K562 (cell line): ENCODE measurements around the gene IDUA. TPM values are rescaled to one million over a fixed set of nuclear protein-coding genes. Genes with fewer than 3 reads are reported as not detected.
A peak's percentile ranks its signal among the peaks of the same experiment; 100 is the strongest.

Source experiments
- GTF2B ChIP-seq: IDR thresholded peaks from 2 replicates; pipeline ENCODE4 v1.6.1; 2011; ENCODE audit not compliant: insufficient read length; ENCODE audit errors: extremely low read depth
- KDM2B ChIP-seq: fragments of 250-450 bp; sonication (Bioruptor Pico); IDR thresholded peaks from 2 replicates; pipeline ENCODE4 v1.8.0; 2021; ENCODE audit warnings: mild to moderate bottlenecking, moderate library complexity
- PML ChIP-seq: IDR thresholded peaks from 2 replicates; pipeline ENCODE4 v1.6.1; 2012; ENCODE audit warnings: low read length, inconsistent platforms
- POLR2H ChIP-seq: IDR thresholded peaks from 2 replicates; pipeline ENCODE4 v1.6.1; 2016; ENCODE audit warnings: missing genetic modification characterization, low read depth, mild to moderate bottlenecking, control low read depth, missing compliant biosample characterization, moderate library complexity
- RAD21 ChIP-seq, 2 experiments: fragments of 250-450 bp in 1 of 2; fragments of 450-650 bp in 1 of 2; sonication (Bioruptor Pico) in 1 of 2; formaldehyde crosslinking in 1 of 2; IDR thresholded peaks in 1 of 2; conservative IDR thresholded peaks in 1 of 2; 2 replicates each; pipeline versions ENCODE4 v1.4.0 to v1.8.0; 2020 to 2022; ENCODE audit warnings: mild to moderate bottlenecking in 2 of 2, moderate library complexity in 1 of 2
- RB1 ChIP-seq: fragments of 450-650 bp; IDR thresholded peaks from 2 replicates; pipeline ENCODE4 v1.6.1; 2017; ENCODE audit warnings: low read depth, mild to moderate bottlenecking
- RBFOX2 ChIP-seq: fragments of 200-400 bp; formaldehyde crosslinking; IDR thresholded peaks from 2 replicates; pipeline ENCODE4 v1.6.1; 2017; ENCODE audit warnings: low read depth, mild to moderate bottlenecking, low read length, moderate library complexity
- TBP ChIP-seq: optimal IDR thresholded peaks from 2 replicates; pipeline ENCODE3; 2011; ENCODE audit warnings: low read depth, low read length, improper control_type of control experiment
- ZNF561 ChIP-seq: fragments of 450-650 bp; formaldehyde crosslinking; conservative IDR thresholded peaks from 2 replicates; pipeline ENCODE4 v1.4.0; 2020; ENCODE audit warnings: mild to moderate bottlenecking, moderate library complexity
- polyA plus RNA-seq, 8 experiments: library from polyadenylated mRNA; depleted of rRNA in 4 of 8; stranded (reverse) in 5 of 8; unstranded in 3 of 8; fragments of >200 nt; fragmentation: Nextera tagmentation in 2 of 8; fragmentation: Illumina TruSeq in 1 of 8; extraction: Ambion mirVana in 2 of 8; extraction: Trizol in 1 of 8; gene quantifications; 2 replicates each; pipeline versions ENCODE4 v1.2.1 to v1.2.3, GENCODE V29; 2011 to 2014; ENCODE audit warnings: inconsistent platforms in 1 of 8, missing spikeins in 1 of 8
- total RNA-seq, 7 experiments: library from RNA; depleted of rRNA in 6 of 7; stranded (reverse); fragments of >200 nt in 6 of 7; fragmentation: Illumina TruSeq in 2 of 7; extraction: Trizol in 2 of 7; gene quantifications; 2 replicates each; pipeline versions ENCODE4 v1.2.1 to v1.2.3, GENCODE V29; 2011 to 2021; ENCODE audit warnings: low replicate concordance in 1 of 7
- TF ChIP-seq, protein P1 (sequence below), 3 experiments: IDR thresholded peaks in 2 of 3; conservative IDR thresholded peaks in 1 of 3; 2 replicates each; pipeline ENCODE4 v1.5.1; 2011 to 2012; ENCODE audit warnings: low read length in 3 of 3, mild to moderate bottlenecking in 3 of 3, control low read depth in 2 of 3, improper control_type of control experiment in 1 of 3, inconsistent platforms in 1 of 3, low read depth in 1 of 3, mixed read lengths in 1 of 3, moderate library complexity in 1 of 3; ENCODE audit not compliant: insufficient read depth in 2 of 3

IDUA gene
- total and polyA plus RNA-seq, 9 of the 15 experiments (the other 6 are each of a cell fraction or from before 2014, with no cell fraction given): 0.04 to 16.1 (median 1.2) TPM

DNA sequence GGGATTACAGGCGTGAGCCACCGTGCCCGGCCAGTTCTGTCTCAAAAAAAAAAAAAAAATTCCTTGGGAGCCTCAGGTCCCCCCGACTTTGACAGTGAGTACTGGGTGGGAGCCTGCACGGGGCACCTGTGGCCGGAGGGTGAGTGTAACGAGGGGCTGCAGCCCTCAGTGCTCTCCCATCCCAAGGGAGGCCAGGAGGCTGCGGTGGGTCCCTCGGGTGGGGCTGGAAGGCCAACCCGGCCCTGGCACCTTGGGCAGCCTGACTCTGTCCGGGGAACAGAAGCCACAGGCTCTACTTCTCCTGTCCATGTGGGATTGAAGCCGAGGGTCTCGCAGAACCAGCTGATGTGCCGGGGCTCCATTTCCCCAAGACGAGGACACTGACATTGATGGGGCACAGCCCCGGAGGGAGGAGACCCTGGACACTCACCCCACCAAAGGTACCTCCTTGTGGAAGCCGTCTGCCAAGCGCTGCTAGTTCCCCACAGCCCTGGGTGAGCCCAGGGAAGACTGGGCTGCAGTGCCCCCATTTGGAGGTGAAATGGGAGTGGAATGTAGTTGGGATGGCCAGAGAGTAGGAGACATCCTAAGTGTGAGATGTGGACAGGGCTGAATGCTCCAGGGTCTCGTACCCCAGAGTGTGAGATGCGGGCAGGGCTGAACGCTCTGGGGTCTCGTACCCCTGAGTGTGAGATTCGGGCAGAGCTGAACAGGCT lies 8.6 kb downstream of the IDUA start (continued):
- TF ChIP-seq RAD21 (CRISPR knock-in tag; conservative IDR thresholded peaks at IDR 0.05 in 1 of 2, IDR thresholded peaks at IDR 0.05 in 1 of 2) (peak in 1 of 2 experiments; percentile 2; a peak in 1 of 4 replicates), PML (peak; percentile 41; the same call in 1 of the 2 replicates), RBFOX2 (peak; percentile 29; the same call in 1 of the 2 replicates), TBP (no peak), GTF2B (peak; percentile 65), KDM2B (no peak), ZNF561 (CRISPR knock-in tag) (0 out of 2 replicates have a peak, but pooled peaks have one; percentile 10), RB1 (peak; percentile 14; the same call in 1 of the 2 replicates), POLR2H (tag) (no peak)
- TF ChIP-seq, protein P1, sequence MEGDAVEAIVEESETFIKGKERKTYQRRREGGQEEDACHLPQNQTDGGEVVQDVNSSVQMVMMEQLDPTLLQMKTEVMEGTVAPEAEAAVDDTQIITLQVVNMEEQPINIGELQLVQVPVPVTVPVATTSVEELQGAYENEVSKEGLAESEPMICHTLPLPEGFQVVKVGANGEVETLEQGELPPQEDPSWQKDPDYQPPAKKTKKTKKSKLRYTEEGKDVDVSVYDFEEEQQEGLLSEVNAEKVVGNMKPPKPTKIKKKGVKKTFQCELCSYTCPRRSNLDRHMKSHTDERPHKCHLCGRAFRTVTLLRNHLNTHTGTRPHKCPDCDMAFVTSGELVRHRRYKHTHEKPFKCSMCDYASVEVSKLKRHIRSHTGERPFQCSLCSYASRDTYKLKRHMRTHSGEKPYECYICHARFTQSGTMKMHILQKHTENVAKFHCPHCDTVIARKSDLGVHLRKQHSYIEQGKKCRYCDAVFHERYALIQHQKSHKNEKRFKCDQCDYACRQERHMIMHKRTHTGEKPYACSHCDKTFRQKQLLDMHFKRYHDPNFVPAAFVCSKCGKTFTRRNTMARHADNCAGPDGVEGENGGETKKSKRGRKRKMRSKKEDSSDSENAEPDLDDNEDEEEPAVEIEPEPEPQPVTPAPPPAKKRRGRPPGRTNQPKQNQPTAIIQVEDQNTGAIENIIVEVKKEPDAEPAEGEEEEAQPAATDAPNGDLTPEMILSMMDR (IDR thresholded peaks at IDR 0.05 in 2 of 3, conservative IDR thresholded peaks at IDR 0.05 in 1 of 3; ENCODE audit: insufficient read depth in 2 of 3, low read depth in 1 of 3, low read length in 3 of 3): peak in 2 of 3 experiments; percentile 16 to 25; a peak in 3 of 6 replicates
